ENCODE results near the gene KLHL2. TPM values are rescaled to one million over a fixed set of nuclear protein-coding genes. Genes with fewer than 3 reads are reported as not detected.
"Not testable (repeated sequence)": the region's sequence is repeated elsewhere in the genome, so short reads cannot be mapped to it uniquely, and the experiment has no call there.

The KLHL2 gene
- polyA plus RNA-seq, 4 donors: 18.4 to 25.5 (median 20.4) TPM

GRCh38 chr4:165229490-165230200 lies 22.3 kb downstream of the KLHL2 start:
- DNase-seq (ENCODE audit: low read depth in 4 of 4, low spot score in 2 of 4): not testable (repeated sequence)

- DNase-seq (ENCODE audit: low read depth in 4 of 4, low spot score in 2 of 4): not testable (repeated sequence)
These were observed 25.5 kb downstream of the KLHL2 start for GRCh38 chr4:165232623-165233433.

GRCh38 chr4:165234766-165235165 lies 27.4 kb downstream of the KLHL2 start:
- DNase-seq (ENCODE audit: low read depth in 4 of 4, low spot score in 2 of 4): no peak

GRCh38 chr4:165236852-165237251 lies 29.5 kb downstream of the KLHL2 start:
- not testable (repeated sequence) for DNase-seq (ENCODE audit: low read depth in 4 of 4, low spot score in 2 of 4)

GRCh38 chr4:165238041-165238640 lies 30.8 kb downstream of the KLHL2 start:
- DNase-seq (ENCODE audit: low read depth in 4 of 4, low spot score in 2 of 4): not testable (repeated sequence)

GRCh38 chr4:165240761-165241160 lies 33.4 kb downstream of the KLHL2 start:
- DNase-seq (ENCODE audit: low read depth in 4 of 4, low spot score in 2 of 4): not testable (repeated sequence)

GRCh38 chr4:165244148-165244547 lies 36.8 kb downstream of the KLHL2 start:
- DNase-seq (ENCODE audit: low read depth in 4 of 4, low spot score in 2 of 4): not testable (repeated sequence)

GRCh38 chr4:165244587-165245186 lies 37.3 kb downstream of the KLHL2 start:
- DNase-seq (ENCODE audit: low read depth in 4 of 4, low spot score in 2 of 4): not testable (repeated sequence)

- DNase-seq (ENCODE audit: low read depth in 4 of 4, low spot score in 2 of 4): no peak
These were observed 40.7 kb downstream of the KLHL2 start for GRCh38 chr4:165248102-165248501.

- not testable (repeated sequence) for DNase-seq (ENCODE audit: low read depth in 4 of 4, low spot score in 2 of 4)
These were observed 41.5 kb downstream of the KLHL2 start for GRCh38 chr4:165248904-165249303.

GRCh38 chr4:165254771-165255170 lies 47.4 kb downstream of the KLHL2 start:
- DNase-seq (ENCODE audit: low read depth in 4 of 4, low spot score in 2 of 4): not testable (repeated sequence)

- not testable (repeated sequence) for DNase-seq (ENCODE audit: low read depth in 4 of 4, low spot score in 2 of 4)
These were observed 48.1 kb downstream of the KLHL2 start for GRCh38 chr4:165255439-165255838.

GRCh38 chr4:165256074-165256659 lies 48.8 kb downstream of the KLHL2 start:
- DNase-seq (ENCODE audit: low read depth in 4 of 4, low spot score in 2 of 4): peak in 1 of 4 donors; percentile 20

- DNase-seq (ENCODE audit: low read depth in 4 of 4, low spot score in 2 of 4): not testable (repeated sequence)
These were observed 52.4 kb downstream of the KLHL2 start for GRCh38 chr4:165259776-165260175.

GRCh38 chr4:165262306-165262705 lies 54.9 kb downstream of the KLHL2 start:
- not testable (repeated sequence) for DNase-seq (ENCODE audit: low read depth in 4 of 4, low spot score in 2 of 4)

- not testable (repeated sequence) for DNase-seq (ENCODE audit: low read depth in 4 of 4, low spot score in 2 of 4)
These were observed 56.1 kb downstream of the KLHL2 start for GRCh38 chr4:165263466-165263865.

GRCh38 chr4:165269931-165270330 lies 62.6 kb downstream of the KLHL2 start:
- DNase-seq (ENCODE audit: low read depth in 4 of 4, low spot score in 2 of 4): not testable (repeated sequence)

GRCh38 chr4:165273443-165273842 lies 66.1 kb downstream of the KLHL2 start:
- DNase-seq (ENCODE audit: low read depth in 4 of 4, low spot score in 2 of 4): not testable (repeated sequence)

- DNase-seq (ENCODE audit: low read depth in 4 of 4, low spot score in 2 of 4): not testable (repeated sequence)
These were observed 68.0 kb downstream of the KLHL2 start for GRCh38 chr4:165275357-165275756.

- DNase-seq (ENCODE audit: low read depth in 4 of 4, low spot score in 2 of 4): not testable (repeated sequence)
These were observed 72.2 kb downstream of the KLHL2 start for GRCh38 chr4:165279531-165279930.
